Measurements from ENCODE around the gene RGS3. TPM values are rescaled to one million over a fixed set of nuclear protein-coding genes. Genes with fewer than 3 reads are reported as not detected.

The RGS3 gene
- total RNA-seq, 1 donor from 2014 or later: 29.9 TPM

- peaks cover 33% of the 10 kb centered on the region for H3K4me1 Mint-ChIP-seq (ENCODE audit: unreplicated experiment)
- TF ChIP-seq CTCF (conservative IDR thresholded peaks at IDR 0.05): no peak
- H3K9me3 Mint-ChIP-seq: no peaks in the 10 kb centered on the region
- no peak overlapping the region for H3K4me3 Mint-ChIP-seq
- H3K36me3 Mint-ChIP-seq: peaks cover 3% of the 10 kb centered on the region
- H3K27ac Mint-ChIP-seq: peak overlapping the region; percentile 61
- DNase-seq (ENCODE audit: extremely low spot score, unreplicated experiment): no peak
- peaks cover 3% of the 10 kb centered on the region for H3K27me3 Mint-ChIP-seq
Observed at GRCh38 chr9:113501852-113502251, 38.3 kb downstream of the RGS3 start.

GRCh38 chr9:113502427-113503034, 39.0 kb downstream of the RGS3 start:
- DNase-seq (ENCODE audit: extremely low spot score, unreplicated experiment): no peak
- Mint-ChIP-seq H3K4me1 (ENCODE audit: unreplicated experiment) (peaks cover 33% of the 10 kb centered on the region), H3K27ac (no peak overlapping the region), H3K4me3 (no peak overlapping the region), H3K27me3 (peaks cover 3% of the 10 kb centered on the region), H3K36me3 (peaks cover 3% of the 10 kb centered on the region), H3K9me3 (no peaks in the 10 kb centered on the region)
- TF ChIP-seq CTCF (conservative IDR thresholded peaks at IDR 0.05): no peak

GRCh38 chr9:113503131-113503541, 39.6 kb downstream of the RGS3 start:
- H3K4me1 Mint-ChIP-seq (ENCODE audit: unreplicated experiment): peaks cover 33% of the 10 kb centered on the region
- TF ChIP-seq CTCF (conservative IDR thresholded peaks at IDR 0.05): no peak
- DNase-seq (ENCODE audit: extremely low spot score, unreplicated experiment): no peak
- peaks cover 3% of the 10 kb centered on the region for H3K36me3 Mint-ChIP-seq
- H3K27ac Mint-ChIP-seq: no peak overlapping the region
- H3K4me3 Mint-ChIP-seq: no peak overlapping the region
- H3K27me3 Mint-ChIP-seq: peaks cover 3% of the 10 kb centered on the region
- no peaks in the 10 kb centered on the region for H3K9me3 Mint-ChIP-seq

- H3K27ac Mint-ChIP-seq: no peak overlapping the region
- H3K36me3 Mint-ChIP-seq: peaks cover 3% of the 10 kb centered on the region
- H3K4me3 Mint-ChIP-seq: no peak overlapping the region
Observed at GRCh38 chr9:113503613-113504211, 40.2 kb downstream of the RGS3 start.

GRCh38 chr9:113504725-113505590, 41.4 kb downstream of the RGS3 start:
- no peak overlapping the region for H3K27ac Mint-ChIP-seq
- H3K9me3 Mint-ChIP-seq: no peaks in the 10 kb centered on the region
- TF ChIP-seq CTCF (conservative IDR thresholded peaks at IDR 0.05): no peak
- peaks cover 37% of the 10 kb centered on the region for H3K4me1 Mint-ChIP-seq (ENCODE audit: unreplicated experiment)
- H3K36me3 Mint-ChIP-seq: no peaks in the 10 kb centered on the region
- H3K27me3 Mint-ChIP-seq: peaks cover 3% of the 10 kb centered on the region
- no peak overlapping the region for H3K4me3 Mint-ChIP-seq
- no peak for DNase-seq (ENCODE audit: extremely low spot score, unreplicated experiment)

More at GRCh38 chr9:113503613-113504211, 40.2 kb downstream of the RGS3 start:
- Mint-ChIP-seq H3K27me3 (peaks cover 3% of the 10 kb centered on the region), H3K9me3 (no peaks in the 10 kb centered on the region), H3K4me1 (ENCODE audit: unreplicated experiment) (peaks cover 37% of the 10 kb centered on the region)
- no peak for TF ChIP-seq CTCF (conservative IDR thresholded peaks at IDR 0.05)
- no peak for DNase-seq (ENCODE audit: extremely low spot score, unreplicated experiment)
